Right atrium auricular region (tissue), 2 donors: ENCODE measurements around the gene BCAR3. TPM values are rescaled to one million over a fixed set of nuclear protein-coding genes. Genes with fewer than 3 reads are reported as not detected.

Source experiments
- DNase-seq: peaks from one replicate; pipeline ENCODE4 v3.0.0-alpha.2; 2019; ENCODE audit warnings: low spot score
- H3K27ac ChIP-seq, 2 donors: fragments of 200-600 bp; sonication (generic); 1 replicate in 1 of 2; 2 replicates in 1 of 2; pipeline ENCODE4 v1.5.1; 2016 to 2019
- H3K27me3 ChIP-seq, 2 donors: fragments of 200-600 bp; sonication (generic); one replicate each; pipeline versions ENCODE4 v1.5.1 to v1.6.0; 2017 to 2019
- H3K36me3 ChIP-seq: fragments of 200-600 bp; sonication (generic); one replicate; pipeline ENCODE4 v1.5.1; 2016
- H3K4me1 ChIP-seq, 2 donors: fragments of 200-600 bp; sonication (generic); one replicate each; pipeline versions ENCODE4 v1.5.1 to v1.6.0; 2017 to 2019
- H3K4me3 ChIP-seq, 2 donors: fragments of 200-600 bp; sonication (generic); 1 replicate in 1 of 2; 2 replicates in 1 of 2; pipeline ENCODE4 v1.5.1; 2017 to 2019; ENCODE audit warnings: mild to moderate bottlenecking in 1 of 2, moderate library complexity in 1 of 2
- H3K9me3 ChIP-seq, 2 donors: fragments of 200-600 bp; sonication (generic); one replicate each; pipeline ENCODE4 v1.5.1; 2019
- CTCF ChIP-seq, 2 donors: fragments of 200-600 bp; sonication (generic); IDR thresholded peaks; one replicate each; pipeline ENCODE4 v1.5.1; 2019; ENCODE audit warnings: antibody characterized with exemption in 2 of 2
- total RNA-seq, 2 donors: library from RNA; depleted of rRNA; stranded (reverse); fragments of >200 nt; gene quantifications; one replicate each; pipeline ENCODE4 v1.1.0, GENCODE V29; 2016

Gene BCAR3
- total RNA-seq, result 10 to 100 TPM; 12.7 to 19.3 TPM

- Histone ChIP-seq H3K4me3 (peak within 1 kb of the TSS; percentile 83 to 84), H3K36me3 (no peaks in the 10 kb centered on the region), H3K4me1 (peaks cover 0 to 29% of the 10 kb centered on the region in 2 donors), H3K9me3 (no peaks in the 10 kb centered on the region), H3K27me3 (no peaks in the 10 kb centered on the region), H3K27ac (peak within 1 kb of the TSS; percentile 87 to 88)
- peak; percentile 83 for DNase-seq
- peak; percentile 9 to 56 for TF ChIP-seq CTCF (IDR thresholded peaks at IDR 0.05)
These were observed at the start of gene BCAR3 for GRCh38 chr1:93681101-93681988. BCAR3 (minus strand) TSS chr1:93681837; CDS start chr1:93674930, 6,907 bp downstream.

GRCh38 chr1:93730621-93731020, 49.0 kb upstream of the BCAR3 start:
- no peak overlapping the region for H3K4me3 ChIP-seq
- no peak for TF ChIP-seq CTCF (IDR thresholded peaks at IDR 0.05)
- DNase-seq, result no peak
- no peaks in the 10 kb centered on the region for H3K27me3 ChIP-seq
- no peaks in the 10 kb centered on the region for H3K36me3 ChIP-seq
- no peaks in the 10 kb centered on the region for H3K9me3 ChIP-seq
- no peak overlapping the region for H3K27ac ChIP-seq
- peaks cover 0 to 13% of the 10 kb centered on the region in 2 donors for H3K4me1 ChIP-seq

- Histone ChIP-seq H3K27me3 (no peaks in the 10 kb centered on the region), H3K4me1 (peaks cover 0 to 9% of the 10 kb centered on the region in 2 donors), H3K36me3 (no peaks in the 10 kb centered on the region), H3K9me3 (no peaks in the 10 kb centered on the region), H3K27ac (no peak overlapping the region), H3K4me3 (no peak overlapping the region)
- DNase-seq, result no peak
- TF ChIP-seq CTCF (IDR thresholded peaks at IDR 0.05), result no peak
These were observed 48.3 kb upstream of the BCAR3 start for GRCh38 chr1:93729906-93730305.

GRCh38 chr1:93729502-93729901, 47.9 kb upstream of the BCAR3 start:
- no peak overlapping the region for H3K4me3 ChIP-seq

GRCh38 chr1:93728480-93729131, 47.0 kb upstream of the BCAR3 start:
- H3K27ac ChIP-seq, result no peak overlapping the region
- H3K4me1 ChIP-seq, result peaks cover 0 to 11% of the 10 kb centered on the region in 2 donors
- no peak for TF ChIP-seq CTCF (IDR thresholded peaks at IDR 0.05)
- H3K4me3 ChIP-seq, result no peak overlapping the region
- no peak for DNase-seq
- H3K36me3 ChIP-seq, result no peaks in the 10 kb centered on the region
- H3K9me3 ChIP-seq, result no peaks in the 10 kb centered on the region
- H3K27me3 ChIP-seq, result no peaks in the 10 kb centered on the region

More at GRCh38 chr1:93729502-93729901, 47.9 kb upstream of the BCAR3 start:
- Histone ChIP-seq H3K27ac (no peak overlapping the region), H3K27me3 (no peaks in the 10 kb centered on the region), H3K9me3 (no peaks in the 10 kb centered on the region), H3K36me3 (no peaks in the 10 kb centered on the region), H3K4me1 (peaks cover 0 to 9% of the 10 kb centered on the region in 2 donors)
- no peak for DNase-seq
- no peak for TF ChIP-seq CTCF (IDR thresholded peaks at IDR 0.05)
